HepG2 (cell line): Measurements from ENCODE around the gene GRID1. TPM values are rescaled to one million over a fixed set of nuclear protein-coding genes. Genes with fewer than 3 reads are reported as not detected.

Experiments
- CHD4 ChIP-seq: fragments of 200-600 bp; sonication (generic); IDR thresholded peaks from 2 replicates; pipeline ENCODE4 v1.7.0; 2017; ENCODE audit warnings: mild to moderate bottlenecking, low read length, borderline replicate concordance
- HES4 ChIP-seq: sonication (generic); formaldehyde crosslinking; IDR thresholded peaks from 2 replicates; pipeline ENCODE4 v1.9.0; 2021; ENCODE audit warnings: mild to moderate bottlenecking, missing genetic modification reagents, borderline replicate concordance
- HMGA1 ChIP-seq: sonication (generic); formaldehyde crosslinking; conservative IDR thresholded peaks from 2 replicates; pipeline ENCODE4 v1.4.0; 2020; ENCODE audit warnings: missing genetic modification reagents
- HNRNPLL ChIP-seq: fragments of 200-400 bp; formaldehyde crosslinking; IDR thresholded peaks from 2 replicates; pipeline ENCODE4 v1.6.1; 2017; ENCODE audit warnings: mild to moderate bottlenecking, low read depth, low read length; ENCODE audit not compliant: poor library complexity, severe bottlenecking
- KDM5B ChIP-seq: sonication (generic); formaldehyde crosslinking; IDR thresholded peaks from 2 replicates; pipeline ENCODE4 v1.4.0; 2020; ENCODE audit warnings: missing genetic modification reagents, mild to moderate bottlenecking, borderline replicate concordance
- PHB2 ChIP-seq: fragments of 450-650 bp; IDR thresholded peaks from 2 replicates; pipeline ENCODE4 v1.6.1; 2018; ENCODE audit not compliant: partially characterized antibody
- ZNF333 ChIP-seq: sonication (generic); formaldehyde crosslinking; IDR thresholded peaks from 2 replicates; pipeline ENCODE4 v1.4.0; 2020; ENCODE audit warnings: mild to moderate bottlenecking, missing genetic modification reagents, borderline replicate concordance
- ZNF816 ChIP-seq: sonication (generic); formaldehyde crosslinking; IDR thresholded peaks from 2 replicates; pipeline ENCODE4 v1.8.0; 2022; ENCODE audit warnings: missing genetic modification reagents, mild to moderate bottlenecking, borderline replicate concordance
- ZZZ3 ChIP-seq: sonication (generic); formaldehyde crosslinking; IDR thresholded peaks from 2 replicates; pipeline ENCODE4 v1.4.0; 2020; ENCODE audit warnings: missing genetic modification reagents, mild to moderate bottlenecking, borderline replicate concordance
- polyA plus RNA-seq, 8 experiments: library from polyadenylated mRNA; depleted of rRNA in 3 of 8; stranded (reverse) in 7 of 8; unstranded in 1 of 8; fragments of >200 nt; fragmentation: Illumina TruSeq in 4 of 8; extraction: Trizol in 4 of 8; gene quantifications; 2 replicates each; pipeline versions ENCODE4 v1.2.1 to v1.2.3, GENCODE V29; 2011 to 2016; ENCODE audit warnings: low read depth in 4 of 8, missing spikeins in 1 of 8, mixed read lengths in 1 of 8; ENCODE audit not compliant: insufficient read depth in 1 of 8
- total RNA-seq, 5 experiments: library from RNA; depleted of rRNA; stranded (reverse); fragments of >200 nt; fragmentation: Illumina TruSeq; extraction: Trizol; gene quantifications; 2 replicates each; pipeline ENCODE4 v1.2.3, GENCODE V29; 2016; ENCODE audit warnings: low read depth in 1 of 5
- TF ChIP-seq, protein P1 (sequence below): sonication (generic); formaldehyde crosslinking; IDR thresholded peaks from 2 replicates; pipeline ENCODE4 v1.5.0; 2020; ENCODE audit warnings: mild to moderate bottlenecking, missing genetic modification reagents
- TF ChIP-seq, protein P2 (sequence below): sonication (generic); formaldehyde crosslinking; IDR thresholded peaks from 2 replicates; pipeline ENCODE4 v1.4.0; 2020; ENCODE audit warnings: missing genetic modification reagents, borderline replicate concordance
- TF ChIP-seq, protein P3 (sequence below): sonication (generic); formaldehyde crosslinking; IDR thresholded peaks from 2 replicates; pipeline ENCODE4 v1.8.1; 2022; ENCODE audit warnings: low read depth, mild to moderate bottlenecking, missing genetic modification reagents
- TF ChIP-seq, protein P4 (sequence below): sonication (generic); formaldehyde crosslinking; conservative IDR thresholded peaks from 2 replicates; pipeline ENCODE4 v1.4.0; 2020; ENCODE audit warnings: mild to moderate bottlenecking, missing genetic modification reagents, moderate library complexity

Gene GRID1
- total and polyA plus RNA-seq, 2 of the 13 experiments (the other 11 are each of a cell fraction or from before 2014, with no cell fraction given) = 0.05 TPM; not detected in 1

DNA sequence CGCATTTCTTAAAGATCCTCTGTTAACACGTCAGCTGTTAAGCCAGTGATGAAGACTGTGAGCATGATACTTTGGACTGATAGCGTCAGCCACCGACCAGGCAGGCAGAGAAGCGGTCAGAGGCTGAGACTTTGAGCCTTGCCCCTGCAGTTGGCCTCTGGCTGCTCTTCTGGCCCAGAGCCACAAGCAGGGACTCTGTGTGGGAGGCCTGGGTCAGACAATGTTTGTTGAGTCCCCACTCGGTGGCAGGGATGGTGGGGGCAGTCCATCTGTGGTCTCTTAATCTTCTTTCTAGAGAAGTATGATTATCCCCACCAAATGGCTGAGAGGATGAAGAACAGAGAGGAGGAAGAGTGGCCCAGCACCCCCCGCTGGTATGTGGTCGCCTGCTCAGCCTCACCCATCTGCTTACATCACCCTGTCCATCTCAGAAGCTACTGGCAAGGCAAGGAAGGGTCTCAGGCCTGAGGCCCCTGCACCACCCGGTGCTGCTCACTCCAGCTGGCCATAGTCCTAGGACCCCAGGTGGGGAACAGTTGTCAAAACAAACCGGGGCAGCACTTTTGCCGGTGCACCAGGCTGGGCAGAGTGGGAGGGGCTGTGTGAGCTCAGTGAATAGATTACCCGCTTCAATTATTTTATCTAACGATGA, 202.9 kb downstream of the GRID1 start (continued):
- TF ChIP-seq, protein P1, sequence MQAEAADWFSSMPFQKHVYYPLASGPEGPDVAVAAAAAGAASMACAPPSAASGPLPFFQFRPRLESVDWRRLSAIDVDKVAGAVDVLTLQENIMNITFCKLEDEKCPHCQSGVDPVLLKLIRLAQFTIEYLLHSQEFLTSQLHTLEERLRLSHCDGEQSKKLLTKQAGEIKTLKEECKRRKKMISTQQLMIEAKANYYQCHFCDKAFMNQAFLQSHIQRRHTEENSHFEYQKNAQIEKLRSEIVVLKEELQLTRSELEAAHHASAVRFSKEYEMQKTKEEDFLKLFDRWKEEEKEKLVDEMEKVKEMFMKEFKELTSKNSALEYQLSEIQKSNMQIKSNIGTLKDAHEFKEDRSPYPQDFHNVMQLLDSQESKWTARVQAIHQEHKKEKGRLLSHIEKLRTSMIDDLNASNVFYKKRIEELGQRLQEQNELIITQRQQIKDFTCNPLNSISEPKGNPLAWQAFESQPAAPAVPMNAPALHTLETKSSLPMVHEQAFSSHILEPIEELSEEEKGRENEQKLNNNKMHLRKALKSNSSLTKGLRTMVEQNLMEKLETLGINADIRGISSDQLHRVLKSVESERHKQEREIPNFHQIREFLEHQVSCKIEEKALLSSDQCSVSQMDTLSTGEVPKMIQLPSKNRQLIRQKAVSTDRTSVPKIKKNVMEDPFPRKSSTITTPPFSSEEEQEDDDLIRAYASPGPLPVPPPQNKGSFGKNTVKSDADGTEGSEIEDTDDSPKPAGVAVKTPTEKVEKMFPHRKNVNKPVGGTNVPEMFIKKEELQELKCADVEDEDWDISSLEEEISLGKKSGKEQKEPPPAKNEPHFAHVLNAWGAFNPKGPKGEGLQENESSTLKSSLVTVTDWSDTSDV (CRISPR knock-in tag) = no peak
- TF ChIP-seq HES4 (CRISPR knock-in tag) (no peak), ZNF816 (no peak), ZNF333 (no peak), KDM5B (CRISPR knock-in tag) (peak; percentile 20; the same call in 1 of the 2 replicates), ZZZ3 (CRISPR knock-in tag) (no peak), CHD4 (no peak), HNRNPLL (no peak), HMGA1 (CRISPR knock-in tag) (no peak), PHB2 (no peak)
- TF ChIP-seq, protein P2, sequence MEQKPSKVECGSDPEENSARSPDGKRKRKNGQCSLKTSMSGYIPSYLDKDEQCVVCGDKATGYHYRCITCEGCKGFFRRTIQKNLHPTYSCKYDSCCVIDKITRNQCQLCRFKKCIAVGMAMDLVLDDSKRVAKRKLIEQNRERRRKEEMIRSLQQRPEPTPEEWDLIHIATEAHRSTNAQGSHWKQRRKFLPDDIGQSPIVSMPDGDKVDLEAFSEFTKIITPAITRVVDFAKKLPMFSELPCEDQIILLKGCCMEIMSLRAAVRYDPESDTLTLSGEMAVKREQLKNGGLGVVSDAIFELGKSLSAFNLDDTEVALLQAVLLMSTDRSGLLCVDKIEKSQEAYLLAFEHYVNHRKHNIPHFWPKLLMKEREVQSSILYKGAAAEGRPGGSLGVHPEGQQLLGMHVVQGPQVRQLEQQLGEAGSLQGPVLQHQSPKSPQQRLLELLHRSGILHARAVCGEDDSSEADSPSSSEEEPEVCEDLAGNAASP (CRISPR knock-in tag) = no peak
- TF ChIP-seq, protein P3, sequence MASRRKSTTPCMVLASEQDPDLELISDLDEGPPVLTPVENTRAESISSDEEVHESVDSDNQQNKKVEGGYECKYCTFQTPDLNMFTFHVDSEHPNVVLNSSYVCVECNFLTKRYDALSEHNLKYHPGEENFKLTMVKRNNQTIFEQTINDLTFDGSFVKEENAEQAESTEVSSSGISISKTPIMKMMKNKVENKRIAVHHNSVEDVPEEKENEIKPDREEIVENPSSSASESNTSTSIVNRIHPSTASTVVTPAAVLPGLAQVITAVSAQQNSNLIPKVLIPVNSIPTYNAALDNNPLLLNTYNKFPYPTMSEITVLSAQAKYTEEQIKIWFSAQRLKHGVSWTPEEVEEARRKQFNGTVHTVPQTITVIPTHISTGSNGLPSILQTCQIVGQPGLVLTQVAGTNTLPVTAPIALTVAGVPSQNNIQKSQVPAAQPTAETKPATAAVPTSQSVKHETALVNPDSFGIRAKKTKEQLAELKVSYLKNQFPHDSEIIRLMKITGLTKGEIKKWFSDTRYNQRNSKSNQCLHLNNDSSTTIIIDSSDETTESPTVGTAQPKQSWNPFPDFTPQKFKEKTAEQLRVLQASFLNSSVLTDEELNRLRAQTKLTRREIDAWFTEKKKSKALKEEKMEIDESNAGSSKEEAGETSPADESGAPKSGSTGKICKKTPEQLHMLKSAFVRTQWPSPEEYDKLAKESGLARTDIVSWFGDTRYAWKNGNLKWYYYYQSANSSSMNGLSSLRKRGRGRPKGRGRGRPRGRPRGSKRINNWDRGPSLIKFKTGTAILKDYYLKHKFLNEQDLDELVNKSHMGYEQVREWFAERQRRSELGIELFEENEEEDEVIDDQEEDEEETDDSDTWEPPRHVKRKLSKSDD (CRISPR knock-in tag) = peak; percentile 64; the same call in 1 of the 2 replicates
- TF ChIP-seq, protein P4, sequence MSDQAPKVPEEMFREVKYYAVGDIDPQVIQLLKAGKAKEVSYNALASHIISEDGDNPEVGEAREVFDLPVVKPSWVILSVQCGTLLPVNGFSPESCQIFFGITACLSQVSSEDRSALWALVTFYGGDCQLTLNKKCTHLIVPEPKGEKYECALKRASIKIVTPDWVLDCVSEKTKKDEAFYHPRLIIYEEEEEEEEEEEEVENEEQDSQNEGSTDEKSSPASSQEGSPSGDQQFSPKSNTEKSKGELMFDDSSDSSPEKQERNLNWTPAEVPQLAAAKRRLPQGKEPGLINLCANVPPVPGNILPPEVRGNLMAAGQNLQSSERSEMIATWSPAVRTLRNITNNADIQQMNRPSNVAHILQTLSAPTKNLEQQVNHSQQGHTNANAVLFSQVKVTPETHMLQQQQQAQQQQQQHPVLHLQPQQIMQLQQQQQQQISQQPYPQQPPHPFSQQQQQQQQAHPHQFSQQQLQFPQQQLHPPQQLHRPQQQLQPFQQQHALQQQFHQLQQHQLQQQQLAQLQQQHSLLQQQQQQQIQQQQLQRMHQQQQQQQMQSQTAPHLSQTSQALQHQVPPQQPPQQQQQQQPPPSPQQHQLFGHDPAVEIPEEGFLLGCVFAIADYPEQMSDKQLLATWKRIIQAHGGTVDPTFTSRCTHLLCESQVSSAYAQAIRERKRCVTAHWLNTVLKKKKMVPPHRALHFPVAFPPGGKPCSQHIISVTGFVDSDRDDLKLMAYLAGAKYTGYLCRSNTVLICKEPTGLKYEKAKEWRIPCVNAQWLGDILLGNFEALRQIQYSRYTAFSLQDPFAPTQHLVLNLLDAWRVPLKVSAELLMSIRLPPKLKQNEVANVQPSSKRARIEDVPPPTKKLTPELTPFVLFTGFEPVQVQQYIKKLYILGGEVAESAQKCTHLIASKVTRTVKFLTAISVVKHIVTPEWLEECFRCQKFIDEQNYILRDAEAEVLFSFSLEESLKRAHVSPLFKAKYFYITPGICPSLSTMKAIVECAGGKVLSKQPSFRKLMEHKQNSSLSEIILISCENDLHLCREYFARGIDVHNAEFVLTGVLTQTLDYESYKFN (CRISPR knock-in tag) = peak; percentile 63
